Loucy (cell line): Measurements from ENCODE around the gene BMI1.

Source experiments
- CTCF ChIP-seq: fragments of 200-600 bp; sonication (generic); conservative IDR thresholded peaks from 2 replicates; pipeline ENCODE4 v1.5.1; 2014; ENCODE audit warnings: mild to moderate bottlenecking, antibody characterized with exemption, low read length
- EZH2phosphoT487 ChIP-seq: fragments of 200-600 bp; IDR thresholded peaks from 2 replicates; pipeline ENCODE4 v1.6.1; 2018; ENCODE audit warnings: antibody characterized with exemption, mild to moderate bottlenecking, moderate library complexity, borderline replicate concordance

DNA sequence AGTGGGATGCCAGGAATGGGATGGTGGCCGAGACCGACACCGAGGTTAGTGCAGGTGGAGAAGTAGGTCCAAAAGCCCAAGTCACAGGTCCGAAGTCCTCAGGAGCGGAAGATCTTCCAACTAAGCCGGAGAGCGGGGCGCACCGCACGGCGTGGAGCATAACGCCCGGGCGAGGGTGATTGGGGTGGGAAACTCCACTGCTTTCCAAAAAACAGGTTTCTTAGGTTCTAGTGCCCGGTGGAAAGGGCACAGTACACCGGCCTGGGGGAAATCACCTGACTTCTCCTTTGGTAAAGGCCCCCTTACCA, 13.0 kb downstream of the BMI1 start:
- TF ChIP-seq CTCF = no peak
- TF ChIP-seq EZH2phosphoT487 = no peak
